GM19468 (cell line): ENCODE results near the gene MTARC2.

Experiments
- ATAC-seq: cut with Tn5 transposase; IDR thresholded peaks from one replicate; pipeline ENCODE4 v1.9.1; 2021; ENCODE audit warnings: mild to moderate bottlenecking, moderate library complexity, moderate number of reproducible peaks; ENCODE audit not compliant: unreplicated experiment; ENCODE audit errors: extremely low read depth

Gene MTARC2

GRCh38 chr1:220767312-220768125, 19.4 kb downstream of the MTARC2 start:
- ATAC-seq = no peak

DNA sequence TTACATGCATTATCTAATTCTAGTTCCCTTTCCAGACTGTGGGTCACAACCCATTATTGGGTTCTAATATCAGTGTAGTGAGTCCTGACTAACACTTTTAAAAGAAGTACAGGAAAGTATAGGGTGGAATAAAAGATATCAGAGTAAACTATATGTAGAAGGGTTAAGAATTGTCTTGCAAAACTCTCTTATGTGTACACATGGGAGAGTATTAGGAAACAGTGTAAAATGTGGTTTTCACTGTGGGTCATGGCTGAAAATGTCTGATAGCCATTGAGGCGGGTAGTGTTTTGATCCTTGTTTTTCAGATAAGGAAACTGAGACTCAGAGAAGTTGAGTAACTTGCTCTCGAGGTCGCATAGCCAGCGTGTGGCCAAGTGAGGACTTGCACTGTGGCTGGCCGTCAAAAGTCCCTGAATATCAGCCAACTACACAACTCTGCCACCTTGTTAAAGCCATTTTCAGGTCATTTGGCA, 20.0 kb downstream of the MTARC2 start:
- ATAC-seq = no peak

DNA sequence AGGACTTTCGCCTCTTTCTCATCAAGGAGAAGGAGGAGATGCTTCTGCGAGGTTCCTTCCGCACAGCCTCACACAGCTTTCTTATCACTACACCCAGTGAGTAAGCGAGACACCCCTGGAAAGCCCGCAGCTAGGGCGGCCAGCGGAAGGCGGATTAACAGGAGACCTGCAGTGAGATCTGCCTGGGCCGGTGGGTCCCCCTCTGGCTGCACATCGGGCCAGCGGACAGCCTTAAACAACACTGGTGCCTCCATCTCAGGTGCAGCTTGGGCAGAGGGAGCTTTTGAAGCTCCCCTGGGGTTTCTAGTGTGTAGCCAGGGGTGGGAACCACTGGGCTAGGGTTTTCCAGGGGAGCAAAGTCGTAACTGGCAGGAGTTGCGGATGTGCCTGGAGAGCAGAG, 21.1 kb downstream of the MTARC2 start:
- no peak for ATAC-seq

DNA sequence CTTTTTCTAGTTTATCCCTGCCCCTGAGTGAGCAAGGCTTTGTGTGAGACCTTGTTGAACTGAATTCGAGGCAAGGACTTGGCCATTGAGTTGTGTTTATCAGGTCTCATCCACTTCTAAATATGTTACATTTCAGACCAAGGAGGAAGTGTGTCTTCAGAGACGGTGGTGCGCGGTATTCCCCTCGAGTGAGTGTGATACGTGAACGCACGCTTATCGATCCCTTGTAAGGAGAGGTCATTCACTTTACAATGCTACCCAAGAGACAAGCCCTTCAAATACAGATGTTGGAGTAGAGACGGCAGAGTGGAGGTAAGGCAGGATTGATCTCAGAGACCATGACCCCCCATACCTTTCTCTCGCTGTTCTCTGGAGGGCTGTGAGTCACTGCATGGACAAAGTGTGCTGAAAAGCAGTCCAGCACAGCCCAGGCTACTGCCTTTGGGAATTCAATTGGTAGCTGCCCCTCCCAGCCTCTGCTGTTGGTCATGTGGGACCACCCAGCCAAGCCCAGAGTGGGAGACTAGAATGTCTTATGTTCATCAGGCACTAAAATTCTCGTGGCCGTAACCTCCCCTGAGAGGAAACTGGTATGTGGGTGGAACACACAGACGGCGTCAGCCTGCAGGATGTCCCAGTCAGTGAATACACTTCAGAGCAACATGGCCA, 22.3 kb downstream of the MTARC2 start:
- peak; percentile 47 for ATAC-seq

GRCh38 chr1:220772846-220773245, 24.7 kb downstream of the MTARC2 start:
- no peak for ATAC-seq

- no peak for ATAC-seq
These were observed 27.2 kb downstream of the MTARC2 start for GRCh38 chr1:220775240-220775853.

DNA sequence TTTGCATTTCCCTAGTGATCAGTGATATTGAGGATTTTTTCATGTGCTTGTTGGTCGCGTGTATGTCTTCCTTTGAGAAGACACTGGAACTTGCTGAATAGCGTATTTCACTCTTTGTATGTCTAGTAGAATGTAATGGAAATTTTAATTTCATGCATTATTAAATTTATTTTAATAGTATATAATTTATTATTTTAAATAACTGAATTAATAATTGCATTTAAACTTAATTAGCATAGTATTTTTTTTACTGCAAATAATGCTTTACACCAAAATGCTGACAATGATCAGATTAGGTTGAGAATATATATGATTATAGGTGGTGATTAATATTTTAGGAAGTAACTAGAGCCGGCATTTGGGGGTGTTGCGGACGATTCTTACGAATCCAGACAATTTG, 28.1 kb downstream of the MTARC2 start:
- ATAC-seq = no peak

GRCh38 chr1:220776720-220777326, 28.7 kb downstream of the MTARC2 start:
- no peak for ATAC-seq

DNA sequence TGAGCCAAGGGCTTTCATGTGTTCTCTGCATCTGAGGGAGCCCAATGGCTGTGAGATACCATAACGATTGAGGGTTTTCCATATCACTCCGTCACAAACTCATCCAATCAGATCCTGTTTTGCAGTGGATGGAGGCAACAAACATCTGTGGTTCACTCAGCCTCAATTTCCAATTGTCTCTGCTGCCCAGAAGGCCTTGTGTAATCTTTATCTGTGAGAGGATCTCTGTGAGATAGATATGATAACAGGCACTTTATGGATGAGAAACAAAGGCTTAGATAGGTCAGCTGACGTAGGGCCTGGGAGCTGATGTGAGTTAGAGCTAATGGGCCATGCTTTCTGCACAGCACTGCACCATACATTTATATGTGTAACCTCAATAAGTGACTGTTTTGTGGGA, 35.3 kb downstream of the MTARC2 start:
- ATAC-seq = no peak

GRCh38 chr1:220784751-220785150, 36.6 kb downstream of the MTARC2 start:
- no peak for ATAC-seq

- ATAC-seq = no peak
These were observed 37.3 kb downstream of the MTARC2 start for GRCh38 chr1:220785166-220786056.

GRCh38 chr1:220786057-220786336, 37.9 kb downstream of the MTARC2 start:
- no peak for ATAC-seq

DNA sequence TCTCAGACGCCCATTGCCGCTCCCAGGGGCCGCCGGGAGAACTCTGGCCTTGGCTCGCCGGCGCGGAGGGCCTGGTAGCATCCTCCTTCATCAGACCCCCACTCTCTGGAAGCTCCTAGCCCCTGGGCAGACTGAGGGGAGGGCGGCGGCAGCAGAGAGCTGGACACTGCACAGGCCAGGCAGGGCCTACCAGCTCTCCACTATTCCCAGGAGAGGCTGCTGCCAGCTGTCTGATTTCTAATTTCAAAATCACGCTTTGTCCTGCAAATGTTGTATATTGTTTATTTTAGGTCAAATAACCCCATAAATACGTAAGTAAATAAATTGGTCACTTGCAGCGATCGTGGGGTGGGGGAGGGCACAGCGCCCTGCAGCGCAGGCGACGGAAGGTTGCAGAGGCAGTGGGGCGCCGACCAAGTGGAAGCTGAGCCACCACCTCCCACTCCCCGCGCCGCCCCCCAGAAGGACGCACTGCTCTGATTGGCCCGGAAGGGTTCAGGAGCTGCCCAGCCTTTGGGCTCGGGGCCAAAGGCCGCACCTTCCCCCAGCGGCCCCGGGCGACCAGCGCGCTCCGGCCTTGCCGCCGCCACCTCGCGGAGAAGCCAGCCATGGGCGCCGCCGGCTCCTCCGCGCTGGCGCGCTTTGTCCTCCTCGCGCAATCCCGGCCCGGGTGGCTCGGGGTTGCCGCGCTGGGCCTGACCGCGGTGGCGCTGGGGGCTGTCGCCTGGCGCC, 38.4 kb downstream of the MTARC2 start, which contains the start of gene MTARC1:
MTARC1 (plus strand) TSS at position 577 of the 732 bp plus-strand sequence; CDS start at position 609, 32 bp downstream.
- peak; percentile 35 for ATAC-seq

DNA sequence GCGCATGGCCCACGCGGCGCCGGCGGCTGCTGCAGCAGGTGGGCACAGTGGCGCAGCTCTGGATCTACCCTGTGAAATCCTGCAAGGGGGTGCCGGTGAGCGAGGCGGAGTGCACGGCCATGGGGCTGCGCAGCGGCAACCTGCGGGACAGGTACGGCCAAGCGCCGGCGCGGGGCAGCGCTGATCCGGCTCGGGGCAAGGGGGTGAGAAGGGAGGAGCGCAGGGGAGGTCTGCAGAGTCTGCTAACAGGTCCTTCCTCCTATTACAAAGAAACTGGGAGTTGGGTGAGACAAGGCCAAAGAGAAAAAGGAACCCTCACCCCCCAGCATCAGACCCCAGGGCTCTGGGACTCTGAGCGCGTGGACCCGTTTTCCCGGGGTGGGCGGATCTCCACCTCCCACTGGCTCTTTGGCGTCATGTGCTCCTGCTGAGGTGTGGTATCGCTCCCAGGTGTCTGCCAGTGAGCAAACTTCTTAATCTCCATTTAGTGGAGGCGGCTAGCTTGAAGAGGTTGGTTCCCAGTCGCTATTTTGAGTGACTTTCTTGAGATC, 39.0 kb downstream of the MTARC2 start:
- no peak for ATAC-seq

GRCh38 chr1:220788900-220789299, 40.8 kb downstream of the MTARC2 start:
- no peak for ATAC-seq

DNA sequence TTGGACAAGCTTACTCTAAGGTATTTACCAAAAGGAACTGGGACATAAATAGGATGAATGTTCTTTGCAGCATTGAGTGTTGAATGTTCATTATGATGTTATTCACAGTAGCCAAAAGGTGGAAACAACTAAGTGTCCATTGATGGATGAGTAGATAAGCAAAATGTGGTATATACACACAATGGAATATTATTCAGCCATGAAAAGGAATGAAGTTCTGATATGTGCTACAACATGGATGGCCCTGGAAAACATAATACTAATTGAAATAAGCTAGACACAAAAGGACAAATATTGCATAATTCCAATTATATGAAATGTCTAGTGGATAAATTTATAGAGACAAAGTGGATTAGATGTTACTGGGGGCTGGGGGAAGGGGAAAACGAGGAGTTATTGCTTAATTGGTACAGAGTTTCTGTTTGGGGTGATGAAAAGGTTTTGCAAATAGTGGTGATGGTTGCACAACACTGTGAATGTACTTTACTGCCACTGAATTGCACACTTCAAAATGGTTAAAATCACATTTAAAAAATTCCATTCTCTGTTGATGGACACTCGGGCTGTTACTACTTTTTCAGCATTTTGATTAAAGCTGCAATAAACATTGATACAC, 41.5 kb downstream of the MTARC2 start:
- ATAC-seq = no peak

GRCh38 chr1:220791285-220791684, 43.2 kb downstream of the MTARC2 start:
- no peak for ATAC-seq

DNA sequence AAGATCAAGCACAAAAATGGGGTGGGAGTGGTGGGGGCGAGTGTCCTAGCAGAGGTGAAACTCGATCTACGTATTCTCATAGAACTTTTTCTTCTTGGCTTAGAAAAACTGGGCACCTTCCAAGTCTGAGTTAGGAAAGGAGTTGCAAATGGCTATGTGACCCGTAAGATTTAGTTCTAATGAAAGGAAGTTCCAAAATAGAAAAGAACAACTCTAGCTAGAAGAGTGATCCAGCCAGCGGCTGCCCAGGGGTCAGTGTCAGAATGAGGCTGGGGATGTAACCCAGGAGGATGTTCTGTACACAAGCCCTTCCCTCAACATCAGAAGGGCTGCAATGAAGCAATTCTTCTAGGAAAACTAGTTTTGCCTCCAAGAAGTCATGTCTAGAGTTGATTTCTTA, 43.8 kb downstream of the MTARC2 start:
- ATAC-seq = no peak

DNA sequence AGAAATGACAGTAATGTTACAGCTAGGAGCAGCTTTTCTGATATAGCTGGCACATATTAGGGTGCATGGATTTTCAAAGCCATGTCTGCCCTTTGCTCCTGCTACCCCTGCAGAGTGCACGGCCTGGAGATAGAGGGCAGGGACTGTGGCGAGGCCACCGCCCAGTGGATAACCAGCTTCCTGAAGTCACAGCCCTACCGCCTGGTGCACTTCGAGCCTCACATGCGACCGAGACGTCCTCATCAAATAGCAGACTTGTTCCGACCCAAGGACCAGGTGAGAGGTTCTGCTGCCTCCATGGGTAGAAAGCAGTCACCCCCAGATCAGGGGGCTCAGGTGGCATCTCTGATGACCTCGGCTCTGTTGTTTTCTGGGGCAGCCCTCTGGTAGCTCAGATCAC, 48.4 kb downstream of the MTARC2 start:
- no peak for ATAC-seq
